Colonic mucosa (tissue), 4 donors: ENCODE data around the gene SMIM24. TPM values are rescaled to one million over a fixed set of nuclear protein-coding genes. Genes with fewer than 3 reads are reported as not detected.

ENCODE experiments used
- DNase-seq: peaks from one replicate; pipeline ENCODE4 v3.0.0-alpha.2; 2020
- H3K27ac ChIP-seq: fragments of 200-600 bp; one replicate; pipeline ENCODE4 v1.8.0; 2021
- H3K27me3 ChIP-seq: fragments of 200-600 bp; one replicate; pipeline ENCODE4 v1.8.0; 2021
- H3K36me3 ChIP-seq: fragments of 200-600 bp; one replicate; pipeline ENCODE4 v1.8.0; 2021
- H3K4me1 ChIP-seq: fragments of 200-600 bp; one replicate; pipeline ENCODE4 v1.8.0; 2021; ENCODE audit warnings: mild to moderate bottlenecking
- H3K4me3 ChIP-seq: fragments of 200-600 bp; one replicate; pipeline ENCODE4 v1.8.0; 2021
- H3K9ac ChIP-seq, 2 donors: one replicate each; pipeline ENCODE4 v1.7.0; 2013; ENCODE audit warnings: control low read depth in 2 of 2, low read depth in 2 of 2, low read length in 2 of 2
- H3K9me3 ChIP-seq: fragments of 200-600 bp; one replicate; pipeline ENCODE4 v1.8.0; 2021
- intact Hi-C: fragments of 100-400 bp; cut with DNase I; formaldehyde crosslinking; loops from one replicate; pipeline ENCODE4 v1.14.1; 2022
- total RNA-seq, 2 donors: library from RNA; stranded (reverse); fragmentation: NEBNext Ultra II Directional in 1 of 2; extraction: Animal tissue kit (Norgen Biotek cat#: 25700) in 1 of 2; gene quantifications; one replicate each; pipeline ENCODE4 v1.2.1, GENCODE V29; 2021
- TF ChIP-seq, protein P1 (sequence below): fragments of 200-600 bp; IDR thresholded peaks from one replicate; pipeline ENCODE4 v1.8.0; 2022; ENCODE audit warnings: antibody characterized with exemption, mild to moderate bottlenecking
- donor health status: healthy.
- donor health status: DM: no; HTN: no; CAD: no.
- donor health status: DM: no; HTN: no; CAD: no.

Gene SMIM24
- total RNA-seq, 2 donors from 2014 or later: 16.1 to 59.0 TPM

DNA sequence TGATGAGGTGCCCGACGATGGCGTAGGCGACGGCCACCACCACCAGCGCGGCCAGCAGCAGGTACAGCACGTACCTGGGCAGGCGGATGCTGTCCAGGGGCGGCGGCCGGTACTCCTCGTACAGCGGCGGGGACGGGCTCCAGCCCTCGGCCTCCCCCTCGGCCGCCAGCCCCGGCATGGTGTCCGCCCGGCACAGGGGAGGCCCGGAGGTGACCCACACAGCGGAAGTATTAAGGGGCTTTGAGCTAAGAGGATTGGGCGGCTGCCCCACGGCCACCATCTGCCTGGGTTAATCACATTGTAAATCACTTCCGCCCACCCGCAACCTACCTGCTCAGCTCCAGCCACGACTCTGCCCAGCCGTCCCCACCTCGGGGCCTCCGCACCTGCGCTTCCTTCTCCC lies 2.9 kb upstream of the SMIM24 start, which contains the start of gene SMIM44:
Gene SMIM44, minus strand, starts transcription at position 216 of the 403 bp plus-strand sequence. Its CDS starts 38 bp downstream, at position 178.
- Histone ChIP-seq H3K36me3 (no peaks in the 10 kb centered on the region), H3K9ac (peak within 1 kb of the TSS; percentile 65 to 76), H3K27ac (peak within 1 kb of the TSS; percentile 50), H3K9me3 (no peaks in the 10 kb centered on the region), H3K27me3 (no peaks in the 10 kb centered on the region), H3K4me3 (peak within 1 kb of the TSS; percentile 48), H3K4me1 (peaks cover 3% of the 10 kb centered on the region)
- TF ChIP-seq, protein P1, sequence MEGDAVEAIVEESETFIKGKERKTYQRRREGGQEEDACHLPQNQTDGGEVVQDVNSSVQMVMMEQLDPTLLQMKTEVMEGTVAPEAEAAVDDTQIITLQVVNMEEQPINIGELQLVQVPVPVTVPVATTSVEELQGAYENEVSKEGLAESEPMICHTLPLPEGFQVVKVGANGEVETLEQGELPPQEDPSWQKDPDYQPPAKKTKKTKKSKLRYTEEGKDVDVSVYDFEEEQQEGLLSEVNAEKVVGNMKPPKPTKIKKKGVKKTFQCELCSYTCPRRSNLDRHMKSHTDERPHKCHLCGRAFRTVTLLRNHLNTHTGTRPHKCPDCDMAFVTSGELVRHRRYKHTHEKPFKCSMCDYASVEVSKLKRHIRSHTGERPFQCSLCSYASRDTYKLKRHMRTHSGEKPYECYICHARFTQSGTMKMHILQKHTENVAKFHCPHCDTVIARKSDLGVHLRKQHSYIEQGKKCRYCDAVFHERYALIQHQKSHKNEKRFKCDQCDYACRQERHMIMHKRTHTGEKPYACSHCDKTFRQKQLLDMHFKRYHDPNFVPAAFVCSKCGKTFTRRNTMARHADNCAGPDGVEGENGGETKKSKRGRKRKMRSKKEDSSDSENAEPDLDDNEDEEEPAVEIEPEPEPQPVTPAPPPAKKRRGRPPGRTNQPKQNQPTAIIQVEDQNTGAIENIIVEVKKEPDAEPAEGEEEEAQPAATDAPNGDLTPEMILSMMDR: no peak
- peak; percentile 52 for DNase-seq
- intact Hi-C loops: no loop called here

DNA sequence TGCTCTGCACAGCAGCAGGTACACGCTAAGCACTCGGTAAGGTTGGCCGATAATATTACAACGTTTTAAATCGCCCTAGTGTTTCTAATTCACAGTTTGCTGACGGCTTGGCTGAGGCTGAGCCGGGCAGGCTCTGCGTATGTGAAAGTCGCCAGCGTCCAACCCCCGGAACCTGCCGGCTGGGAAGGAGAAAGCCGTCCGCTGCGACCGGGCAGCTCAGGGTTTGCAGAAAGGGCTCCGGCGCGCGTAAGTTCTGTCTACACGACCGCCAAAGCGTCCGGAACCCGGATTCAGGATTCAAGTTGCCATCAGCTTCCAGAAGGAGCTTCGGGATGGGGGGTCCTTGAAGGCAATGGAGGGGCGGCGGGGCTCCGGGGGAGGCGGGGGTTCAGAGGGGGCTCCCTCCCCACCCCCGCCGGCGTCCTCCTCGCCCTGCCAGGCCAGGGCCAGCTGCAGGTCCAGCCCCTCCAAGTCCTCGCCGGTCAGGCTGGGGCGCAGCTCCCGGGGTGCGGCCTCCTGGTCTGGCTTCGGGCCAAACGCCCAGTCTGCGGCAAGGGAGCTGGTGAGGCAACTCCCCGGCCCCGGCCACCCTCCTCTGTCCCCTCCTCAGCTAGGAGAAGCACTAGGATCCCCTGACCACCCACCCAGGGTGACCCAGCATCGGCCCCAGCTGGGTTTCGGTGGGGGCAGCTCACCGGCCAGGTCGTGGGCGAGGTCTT lies 2.3 kb upstream of the SMIM24 start:
- Histone ChIP-seq H3K9ac (peak overlapping the region; percentile 65 to 76), H3K36me3 (no peaks in the 10 kb centered on the region), H3K27me3 (no peaks in the 10 kb centered on the region), H3K4me3 (peak overlapping the region; percentile 48), H3K9me3 (no peaks in the 10 kb centered on the region), H3K4me1 (peaks cover 3% of the 10 kb centered on the region), H3K27ac (peak overlapping the region; percentile 50)
- peak; percentile 76 for DNase-seq
- intact Hi-C loops: no loop called here
- TF ChIP-seq, protein P1: no peak

GRCh38 chr19:3481241-3482090 lies 1.1 kb upstream of the SMIM24 start:
- Histone ChIP-seq H3K9me3 (no peaks in the 10 kb centered on the region), H3K36me3 (no peaks in the 10 kb centered on the region), H3K27me3 (no peaks in the 10 kb centered on the region), H3K4me1 (peaks cover 3% of the 10 kb centered on the region), H3K9ac (no peak overlapping the region), H3K27ac (no peak overlapping the region), H3K4me3 (no peak overlapping the region)
- TF ChIP-seq, protein P1: no peak
- DNase-seq: no peak
- intact Hi-C loops: no loop called here

- TF ChIP-seq, protein P1: no peak
- Histone ChIP-seq H3K9ac (no peak overlapping the region), H3K4me3 (peak overlapping the region; percentile 23), H3K4me1 (peaks cover 3% of the 10 kb centered on the region), H3K36me3 (no peaks in the 10 kb centered on the region), H3K27me3 (no peaks in the 10 kb centered on the region), H3K27ac (no peak overlapping the region), H3K9me3 (no peaks in the 10 kb centered on the region)
- peak; percentile 55 for DNase-seq
- intact Hi-C loops: no loop called here
Observed at GRCh38 chr19:3479834-3480215, 500 bp downstream of the SMIM24 start.

- H3K36me3 ChIP-seq: no peaks in the 10 kb centered on the region
- no peaks in the 10 kb centered on the region for H3K9me3 ChIP-seq
- no peak overlapping the region for H3K27ac ChIP-seq
- H3K4me1 ChIP-seq: peaks cover 3% of the 10 kb centered on the region
- H3K27me3 ChIP-seq: no peaks in the 10 kb centered on the region
- no peak for DNase-seq
- H3K4me3 ChIP-seq: no peak overlapping the region
- TF ChIP-seq, protein P1: no peak
- intact Hi-C loops: no loop called here
- no peak overlapping the region for H3K9ac ChIP-seq
Observed at GRCh38 chr19:3479177-3479833, 1.0 kb downstream of the SMIM24 start.
